PFSK-1 (cell line): ENCODE results near the gene ELOVL6.

Experiments
- POLR2AphosphoS5 ChIP-seq: IDR thresholded peaks from 2 replicates; pipeline ENCODE4 v1.6.1; 2012; ENCODE audit warnings: low read depth, mild to moderate bottlenecking, control low read depth, low read length, moderate library complexity
- SIN3A ChIP-seq: IDR thresholded peaks from 2 replicates; pipeline ENCODE4 v1.6.1; 2012; ENCODE audit warnings: mild to moderate bottlenecking, low read length, moderate library complexity, borderline replicate concordance; ENCODE audit not compliant: insufficient read depth

- TF ChIP-seq POLR2AphosphoS5 (no peak), SIN3A (no peak)
These were observed 76.2 kb downstream of the ELOVL6 start for GRCh38 chr4:110122201-110122600.
